Peyer's patch (tissue), 4 donors: ENCODE results near the gene MTMR10.

Experiments used
- CTCF ChIP-seq, 6 experiments: fragments of 450-650 bp in 4 of 6; fragments of 200-600 bp in 2 of 6; sonication (generic) in 1 of 6; IDR thresholded peaks; one replicate each; pipeline ENCODE4 v1.5.1; 2017 to 2019; ENCODE audit warnings: antibody characterized with exemption in 6 of 6, mild to moderate bottlenecking in 3 of 6, moderate library complexity in 1 of 6
- POLR2A ChIP-seq, 2 donors: fragments of 450-650 bp; IDR thresholded peaks; one replicate each; pipeline ENCODE4 v1.5.1; 2017; ENCODE audit warnings: antibody characterized with exemption in 2 of 2, mild to moderate bottlenecking in 2 of 2, moderate library complexity in 2 of 2

- TF ChIP-seq CTCF (IDR thresholded peaks at IDR 0.05) = no peak
- TF ChIP-seq POLR2A (IDR thresholded peaks at IDR 0.05) = no peak
Observed at GRCh38 chr15:30990446-30991254, 778 bp downstream of the MTMR10 start.
